ENCODE data around the gene FOSB. TPM values are rescaled to one million over a fixed set of nuclear protein-coding genes. Genes with fewer than 3 reads are reported as not detected.
"Not testable (repeated sequence)": the region's sequence is repeated elsewhere in the genome, so short reads cannot be mapped to it uniquely, and the experiment has no call there.

Gene FOSB
- total RNA-seq, 1 experiment from 2014 or later, result 5.5 TPM

- no peak for DNase-seq (ENCODE audit: low read depth)
Observed at GRCh38 chr19:45505996-45506245, 38.1 kb downstream of the FOSB start.

DNA sequence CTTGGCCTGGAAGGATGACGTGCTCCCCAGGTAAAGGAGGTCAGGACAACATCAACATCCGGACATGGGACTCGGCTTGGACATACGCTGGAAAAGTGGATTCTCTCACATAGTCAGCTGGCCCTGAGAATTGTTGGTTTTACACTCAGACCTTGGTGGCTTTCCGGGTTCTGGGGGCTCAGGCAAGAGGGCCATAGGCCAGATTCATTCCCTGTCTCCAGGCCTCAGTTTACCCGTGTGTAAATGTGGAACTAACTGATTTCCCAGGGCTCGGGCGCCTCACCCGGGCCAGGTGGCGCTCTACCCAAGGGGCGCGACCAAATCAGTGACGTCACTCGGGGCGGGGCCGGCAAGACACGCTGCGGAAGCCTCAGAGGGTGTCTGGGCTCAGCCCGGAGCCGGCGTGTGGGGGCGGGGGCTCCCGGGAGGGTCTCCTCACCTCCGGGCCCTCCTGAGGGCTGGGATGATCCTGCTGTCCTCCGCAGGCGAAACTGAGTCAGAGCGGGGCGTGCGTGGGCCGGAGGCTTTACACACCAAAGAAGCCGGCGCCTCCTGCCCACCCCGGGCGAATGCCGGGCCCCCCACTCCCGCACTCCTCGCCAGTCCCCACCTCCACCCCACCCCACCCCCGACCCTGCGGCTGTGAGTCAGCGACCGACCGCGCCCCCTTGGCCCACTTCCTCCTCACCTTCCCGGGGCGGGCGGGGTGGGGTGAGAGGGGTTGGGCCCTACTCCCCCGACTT is 38.6 kb downstream of the FOSB start:
- peak; percentile 93 for DNase-seq (ENCODE audit: low read depth)

GRCh38 chr19:45506989-45507871 is 39.4 kb downstream of the FOSB start, which contains the start of gene VASP:
TSS of gene VASP (plus strand) at chr19:45507479. CDS start at chr19:45507772, 293 bp downstream.
- DNase-seq (ENCODE audit: low read depth), result peak; percentile 91

DNA sequence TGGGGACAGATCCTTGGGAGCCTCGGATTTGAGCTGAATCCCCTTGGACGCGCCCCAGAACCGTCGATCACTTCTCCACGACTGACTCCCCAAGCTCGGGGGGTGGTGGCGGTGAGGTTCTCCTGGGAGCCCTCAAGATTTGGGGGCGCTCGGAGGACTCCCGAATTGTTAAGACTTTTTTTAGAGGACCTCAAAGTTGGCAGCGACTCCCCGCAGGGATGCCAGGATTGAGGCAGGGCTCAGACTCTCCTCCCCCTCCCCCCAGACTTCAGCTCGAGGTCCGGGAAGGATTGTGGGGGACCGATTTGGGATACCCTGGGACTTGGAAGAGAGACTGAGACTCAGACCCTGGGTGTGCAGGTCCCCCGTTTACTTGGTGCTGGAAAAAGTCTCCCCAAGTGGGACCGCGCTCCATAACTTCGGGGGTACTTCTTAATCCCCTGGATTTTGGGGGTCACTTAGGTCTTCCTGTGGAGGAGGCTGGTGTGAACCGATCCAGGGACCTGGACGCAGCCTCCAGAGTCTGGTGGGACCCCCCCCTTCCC is 40.1 kb downstream of the FOSB start:
- DNase-seq (ENCODE audit: low read depth), result peak; percentile 47

- peak; percentile 49 for DNase-seq (ENCODE audit: low read depth)
Observed at GRCh38 chr19:45508417-45508860, 40.6 kb downstream of the FOSB start.

DNA sequence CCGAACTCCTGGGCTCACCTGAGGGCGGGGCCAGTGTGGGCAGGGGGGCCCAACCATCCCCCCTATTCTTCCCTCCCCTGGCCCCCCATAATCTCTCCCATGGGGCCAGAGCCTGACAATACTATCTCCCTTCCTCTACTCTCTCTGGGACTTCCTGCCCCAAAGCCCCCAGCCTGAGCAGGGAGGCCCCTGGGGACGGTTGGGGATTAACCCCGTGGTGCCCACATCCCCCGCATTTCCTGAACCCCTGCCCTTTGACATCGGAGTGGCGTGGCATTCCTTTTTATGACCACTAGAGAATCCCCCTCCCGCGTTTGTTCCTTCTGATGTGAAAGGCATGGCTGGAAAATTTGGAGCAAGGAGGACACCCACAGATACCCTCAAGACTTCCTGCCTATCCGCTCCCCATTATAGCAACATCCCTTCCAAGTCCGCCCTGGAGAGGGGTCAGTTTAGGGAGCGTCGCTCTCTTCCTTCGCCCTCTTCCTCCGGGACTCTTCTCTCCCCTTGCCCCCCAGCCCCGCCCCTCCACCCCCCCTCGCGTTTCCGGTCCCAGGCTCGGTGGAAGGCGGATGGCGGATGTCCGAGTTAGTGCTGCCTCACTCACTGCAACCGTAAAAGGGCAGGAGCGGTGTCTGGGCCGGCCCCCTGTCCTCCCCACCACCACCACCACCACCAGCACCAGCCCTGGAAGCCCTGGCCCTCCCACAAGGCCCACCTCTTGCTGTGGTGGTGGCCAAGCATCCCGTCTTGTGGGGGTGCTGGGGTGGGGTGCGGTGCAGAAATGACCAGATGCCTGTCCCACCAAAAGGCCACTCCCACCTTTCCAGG is 41.3 kb downstream of the FOSB start:
- DNase-seq (ENCODE audit: low read depth), result peak; percentile 76

GRCh38 chr19:45509692-45510015 is 41.9 kb downstream of the FOSB start:
- DNase-seq (ENCODE audit: low read depth), result no peak

GRCh38 chr19:45510352-45510751 is 42.6 kb downstream of the FOSB start:
- not testable (repeated sequence) for DNase-seq (ENCODE audit: low read depth)

GRCh38 chr19:45511074-45511473 is 43.3 kb downstream of the FOSB start:
- DNase-seq (ENCODE audit: low read depth), result no peak

DNA sequence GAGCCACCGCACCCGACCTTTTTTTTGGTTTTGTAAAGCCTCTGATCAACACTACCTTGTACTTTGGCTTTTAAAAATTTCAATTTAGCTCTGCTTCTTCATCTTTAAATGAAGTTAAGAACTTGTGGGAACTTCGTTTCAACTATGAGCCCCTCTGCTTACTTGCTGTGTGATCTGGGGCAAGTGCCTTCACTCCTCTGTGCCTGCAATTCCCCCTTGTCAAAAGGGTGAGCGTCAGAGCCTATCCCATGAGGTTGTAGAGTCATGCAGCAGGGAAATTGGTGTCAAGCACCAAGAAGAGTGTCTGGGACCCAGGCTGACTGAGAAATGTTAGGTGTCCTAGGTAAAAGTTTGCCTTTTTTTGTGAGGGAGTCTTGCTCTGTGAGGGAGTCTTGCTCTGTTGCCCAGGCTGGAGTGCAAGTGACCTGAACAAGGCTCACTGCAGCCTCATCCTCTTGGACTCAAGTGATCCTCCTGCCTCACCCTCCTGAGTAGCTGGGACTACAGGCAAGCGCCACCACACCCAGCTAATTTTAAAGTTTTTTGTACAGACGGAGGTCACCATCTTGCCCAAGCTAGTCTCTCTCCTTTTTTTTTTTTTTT is 45.2 kb downstream of the FOSB start:
- no peak for DNase-seq (ENCODE audit: low read depth)

- DNase-seq (ENCODE audit: low read depth), result no peak
Observed at GRCh38 chr19:45514376-45515051, 46.7 kb downstream of the FOSB start.

DNA sequence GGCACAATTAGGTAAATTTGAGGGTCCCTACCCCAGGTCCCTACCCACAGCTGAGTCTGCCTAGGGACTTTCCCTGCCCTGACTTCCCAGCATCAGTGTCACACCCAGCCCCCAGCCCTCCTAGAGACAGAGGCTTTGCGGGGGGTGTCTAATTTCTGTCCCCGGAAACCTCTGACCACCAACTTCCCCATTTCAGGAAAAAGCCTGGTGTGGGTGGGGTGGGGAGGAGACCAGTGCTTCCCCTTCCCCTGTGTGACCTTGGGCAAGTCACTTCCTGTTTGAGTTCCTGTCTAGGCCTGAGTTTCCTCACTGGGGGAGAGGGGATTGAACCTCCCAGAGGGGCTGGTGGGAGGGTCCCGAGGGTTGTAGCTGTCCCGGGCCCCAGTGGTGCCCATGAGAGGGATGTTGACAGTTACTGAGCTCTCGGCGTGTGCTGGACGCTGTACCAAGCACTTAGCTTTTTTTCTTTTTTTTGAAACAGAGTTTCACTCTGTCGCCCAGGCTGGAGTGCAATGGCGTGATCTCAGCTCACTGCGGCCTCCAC is 47.4 kb downstream of the FOSB start:
- no peak for DNase-seq (ENCODE audit: low read depth)

- no peak for DNase-seq (ENCODE audit: low read depth)
Observed at GRCh38 chr19:45515807-45516401, 48.1 kb downstream of the FOSB start.

GRCh38 chr19:45517238-45517637 is 49.4 kb downstream of the FOSB start:
- no peak for DNase-seq (ENCODE audit: low read depth)

DNA sequence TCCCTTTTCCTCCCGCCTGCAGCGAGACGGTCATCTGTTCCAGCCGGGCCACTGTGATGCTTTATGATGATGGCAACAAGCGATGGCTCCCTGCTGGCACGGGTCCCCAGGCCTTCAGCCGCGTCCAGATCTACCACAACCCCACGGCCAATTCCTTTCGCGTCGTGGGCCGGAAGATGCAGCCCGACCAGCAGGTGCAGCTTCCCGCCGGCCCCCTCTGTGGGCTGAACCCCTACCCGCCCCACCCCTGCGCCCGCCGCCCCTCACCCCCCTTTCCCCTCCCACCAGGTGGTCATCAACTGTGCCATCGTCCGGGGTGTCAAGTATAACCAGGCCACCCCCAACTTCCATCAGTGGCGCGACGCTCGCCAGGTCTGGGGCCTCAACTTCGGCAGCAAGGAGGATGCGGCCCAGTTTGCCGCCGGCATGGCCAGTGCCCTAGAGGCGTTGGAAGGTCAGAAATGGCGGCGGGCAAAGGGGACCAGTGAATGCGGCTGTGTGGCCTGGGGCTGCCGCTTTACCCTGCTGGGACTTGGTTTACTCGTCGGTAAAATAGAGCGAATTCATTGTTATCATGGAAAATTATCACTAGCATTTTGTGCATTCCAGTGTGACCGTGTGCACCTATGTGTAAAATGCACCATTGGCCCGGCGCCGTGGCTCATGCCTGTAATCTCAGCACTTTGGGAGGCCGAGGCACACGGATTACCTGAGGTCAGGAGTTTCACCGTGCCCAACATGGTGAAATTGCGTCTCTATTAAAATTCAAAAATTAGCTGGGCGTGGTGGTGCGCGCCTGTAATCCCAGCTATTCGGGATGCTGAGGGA is 50.1 kb downstream of the FOSB start:
- DNase-seq (ENCODE audit: low read depth), result no peak

DNA sequence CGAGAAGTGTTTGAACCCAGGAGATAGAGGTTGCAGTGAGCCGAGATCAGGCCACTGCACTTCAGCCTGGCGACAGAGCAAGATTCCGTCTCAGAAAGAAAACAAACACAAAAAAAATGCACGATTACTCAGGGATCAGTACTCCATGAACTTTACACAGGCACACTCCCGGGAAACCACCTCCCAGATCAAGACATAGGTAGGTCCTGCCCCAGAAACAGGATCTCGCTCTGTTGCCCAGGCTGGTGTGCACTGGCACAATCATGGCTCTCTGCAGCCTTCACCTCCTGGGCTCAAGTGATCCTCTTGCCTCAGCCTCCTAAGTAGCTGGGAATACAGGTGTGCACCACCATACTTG is 50.7 kb downstream of the FOSB start:
- DNase-seq (ENCODE audit: low read depth), result no peak

DNA sequence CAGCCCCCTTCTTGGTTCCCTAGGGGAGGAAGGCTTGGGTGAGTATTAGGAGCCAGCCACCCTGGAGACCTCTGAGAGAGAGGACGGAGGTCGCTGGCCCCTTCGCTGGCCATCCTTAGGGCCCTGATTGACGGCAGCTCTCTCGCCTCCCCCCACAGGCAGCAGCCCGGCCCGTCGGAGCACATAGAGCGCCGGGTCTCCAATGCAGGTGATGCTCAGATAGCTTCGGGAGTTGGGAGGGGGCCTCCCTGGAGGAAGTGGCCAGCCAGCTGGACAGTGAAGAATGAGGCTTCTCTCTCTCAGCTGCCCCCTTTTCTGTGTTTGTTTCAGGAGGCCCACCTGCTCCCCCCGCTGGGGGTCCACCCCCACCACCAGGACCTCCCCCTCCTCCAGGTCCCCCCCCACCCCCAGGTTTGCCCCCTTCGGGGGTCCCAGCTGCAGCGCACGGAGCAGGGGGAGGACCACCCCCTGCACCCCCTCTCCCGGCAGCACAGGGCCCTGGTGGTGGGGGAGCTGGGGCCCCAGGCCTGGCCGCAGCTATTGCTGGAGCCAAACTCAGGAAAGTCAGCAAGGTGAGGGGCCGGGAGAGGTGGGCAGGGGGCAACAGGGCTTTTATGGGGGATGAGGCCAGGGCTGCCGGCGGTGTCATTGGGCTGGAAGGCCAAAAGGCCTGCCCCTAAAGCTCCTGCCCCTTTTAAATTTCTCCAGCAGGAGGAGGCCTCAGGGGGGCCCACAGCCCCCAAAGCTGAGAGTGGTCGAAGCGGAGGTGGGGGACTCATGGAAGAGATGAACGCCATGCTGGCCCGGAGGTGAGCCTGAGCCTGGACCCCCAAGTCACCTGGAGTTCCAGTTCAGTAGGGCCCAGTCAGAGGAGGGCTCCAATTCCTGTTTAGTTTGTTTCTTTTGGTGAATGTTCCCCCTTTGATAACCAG is 54.5 kb downstream of the FOSB start:
- DNase-seq (ENCODE audit: low read depth), result no peak

DNA sequence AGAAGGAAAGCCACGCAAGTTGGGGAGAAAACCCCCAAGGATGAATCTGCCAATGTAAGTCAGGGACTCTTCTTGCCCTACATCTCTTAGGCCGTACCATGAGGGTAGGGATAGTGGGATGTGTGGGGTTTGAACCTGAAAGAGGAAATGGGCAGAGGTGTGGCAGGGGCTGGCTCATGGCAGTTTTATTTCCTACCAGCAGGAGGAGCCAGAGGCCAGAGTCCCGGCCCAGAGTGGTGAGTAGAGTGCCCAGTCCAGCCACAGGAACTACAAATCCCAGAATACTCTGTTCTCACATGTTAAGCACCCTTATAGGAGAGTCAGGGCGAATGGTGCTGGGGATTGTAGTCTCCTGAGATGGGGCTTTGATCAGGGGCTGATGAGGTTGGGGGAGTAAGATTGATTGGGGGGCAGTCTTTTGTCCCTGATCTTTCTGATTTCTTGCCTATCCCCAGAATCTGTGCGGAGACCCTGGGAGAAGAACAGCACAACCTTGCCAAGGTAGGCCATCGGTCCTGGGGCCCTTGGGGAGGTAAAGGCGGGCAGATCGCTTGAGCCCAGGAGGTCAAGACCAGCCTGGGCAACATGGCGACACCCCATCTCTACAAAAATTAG is 56.0 kb downstream of the FOSB start:
- peak; percentile 80 for DNase-seq (ENCODE audit: low read depth)
